GM23248 (cell line): ENCODE measurements around the gene RRP7A.

Experiments used
- EZH2 ChIP-seq: fragments of 200-600 bp; sonication (generic); IDR thresholded peaks from 2 replicates; pipeline ENCODE4 v1.6.1; 2018; ENCODE audit warnings: antibody characterized with exemption, mild to moderate bottlenecking; ENCODE audit not compliant: insufficient read depth, poor library complexity, severe bottlenecking
- EZH2phosphoT487 ChIP-seq: fragments of 200-600 bp; sonication (generic); IDR thresholded peaks from 2 replicates; pipeline ENCODE4 v1.6.1; 2018; ENCODE audit warnings: antibody characterized with exemption, moderate library complexity, mild to moderate bottlenecking, low read depth; ENCODE audit not compliant: insufficient read depth

GRCh38 chr22:42565956-42566355, 46.4 kb upstream of the RRP7A start:
- TF ChIP-seq EZH2 (no peak), EZH2phosphoT487 (no peak)
